ENCODE data around the gene RASA1. TPM values are rescaled to one million over a fixed set of nuclear protein-coding genes. Genes with fewer than 3 reads are reported as not detected.
A peak's percentile ranks its signal among the peaks of the same experiment; 100 is the strongest.

The RASA1 gene
- total and polyA plus RNA-seq, 2 experiments from 2014 or later, result 9.3 to 35.0 TPM

DNA sequence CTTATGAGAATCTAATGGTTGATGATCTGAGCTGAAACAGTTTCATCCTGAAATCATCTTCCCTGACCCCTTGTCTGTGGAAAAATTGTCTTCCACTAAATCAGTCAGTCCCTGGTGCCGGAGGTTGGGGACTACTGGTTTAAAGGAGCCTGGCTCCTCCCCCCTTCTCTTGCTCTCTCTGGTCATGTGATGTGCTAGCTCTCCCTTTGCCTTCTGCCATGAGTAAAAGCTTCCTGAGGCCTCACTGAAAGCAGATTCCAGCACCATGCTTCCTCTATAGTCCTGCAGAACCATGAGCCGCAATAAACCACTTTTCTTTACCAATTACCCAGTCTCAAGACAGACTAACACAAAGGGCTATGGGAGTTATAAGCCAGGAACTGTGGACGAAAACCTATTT is 54.7 kb downstream of the RASA1 start:
- Mint-ChIP-seq H3K4me1 (peaks cover 2% of the 10 kb centered on the region; the same call in 2 of the 3 replicates), H3K27ac (no peak overlapping the region), H3K9me3 (peaks cover 21% of the 10 kb centered on the region), H3K36me3 (ENCODE audit: low read depth) (peaks cover 33% of the 10 kb centered on the region), H3K27me3 (ENCODE audit: insufficient read depth, low read depth, poor library complexity) (peaks cover 2% of the 10 kb centered on the region), H3K4me3 (no peak overlapping the region)
- Histone ChIP-seq H3K79me2 (replicated peaks; ENCODE audit: insufficient read depth) (peaks cover 96% of the 10 kb centered on the region), H4K20me1 (replicated peaks; ENCODE audit: insufficient read depth) (peaks cover 3% of the 10 kb centered on the region; the same call in 1 of the 2 replicates), H3K4me3 (no peak overlapping the region), H3K27ac (ENCODE audit: low read depth) (no peak overlapping the region), H3K4me1 (ENCODE audit: insufficient read depth) (no peaks in the 10 kb centered on the region), H2AFZ (no peak overlapping the region), H3K27me3 (ENCODE audit: insufficient read depth) (no peaks in the 10 kb centered on the region), H3F3A (replicated peaks; ENCODE audit: low read depth) (no peaks in the 10 kb centered on the region), H3K4me2 (no peak overlapping the region), H3K9me2 (ENCODE audit: insufficient read depth) (0 out of 2 replicates have a peak, but pooled peaks cover 13% of the 10 kb centered on the region), H3K36me3 (ENCODE audit: insufficient read depth) (no peaks in the 10 kb centered on the region; the same call in 1 of the 2 replicates)
- ATAC-seq (no peak; the same call in 2 of the 3 replicates), DNase-seq (ENCODE audit: low spot score) (peak; percentile 20)
- no peak for TF ChIP-seq STAT1 (IDR thresholded peaks at IDR 0.05; ENCODE audit: unreplicated experiment)
- TF ChIP-seq, protein P1, sequence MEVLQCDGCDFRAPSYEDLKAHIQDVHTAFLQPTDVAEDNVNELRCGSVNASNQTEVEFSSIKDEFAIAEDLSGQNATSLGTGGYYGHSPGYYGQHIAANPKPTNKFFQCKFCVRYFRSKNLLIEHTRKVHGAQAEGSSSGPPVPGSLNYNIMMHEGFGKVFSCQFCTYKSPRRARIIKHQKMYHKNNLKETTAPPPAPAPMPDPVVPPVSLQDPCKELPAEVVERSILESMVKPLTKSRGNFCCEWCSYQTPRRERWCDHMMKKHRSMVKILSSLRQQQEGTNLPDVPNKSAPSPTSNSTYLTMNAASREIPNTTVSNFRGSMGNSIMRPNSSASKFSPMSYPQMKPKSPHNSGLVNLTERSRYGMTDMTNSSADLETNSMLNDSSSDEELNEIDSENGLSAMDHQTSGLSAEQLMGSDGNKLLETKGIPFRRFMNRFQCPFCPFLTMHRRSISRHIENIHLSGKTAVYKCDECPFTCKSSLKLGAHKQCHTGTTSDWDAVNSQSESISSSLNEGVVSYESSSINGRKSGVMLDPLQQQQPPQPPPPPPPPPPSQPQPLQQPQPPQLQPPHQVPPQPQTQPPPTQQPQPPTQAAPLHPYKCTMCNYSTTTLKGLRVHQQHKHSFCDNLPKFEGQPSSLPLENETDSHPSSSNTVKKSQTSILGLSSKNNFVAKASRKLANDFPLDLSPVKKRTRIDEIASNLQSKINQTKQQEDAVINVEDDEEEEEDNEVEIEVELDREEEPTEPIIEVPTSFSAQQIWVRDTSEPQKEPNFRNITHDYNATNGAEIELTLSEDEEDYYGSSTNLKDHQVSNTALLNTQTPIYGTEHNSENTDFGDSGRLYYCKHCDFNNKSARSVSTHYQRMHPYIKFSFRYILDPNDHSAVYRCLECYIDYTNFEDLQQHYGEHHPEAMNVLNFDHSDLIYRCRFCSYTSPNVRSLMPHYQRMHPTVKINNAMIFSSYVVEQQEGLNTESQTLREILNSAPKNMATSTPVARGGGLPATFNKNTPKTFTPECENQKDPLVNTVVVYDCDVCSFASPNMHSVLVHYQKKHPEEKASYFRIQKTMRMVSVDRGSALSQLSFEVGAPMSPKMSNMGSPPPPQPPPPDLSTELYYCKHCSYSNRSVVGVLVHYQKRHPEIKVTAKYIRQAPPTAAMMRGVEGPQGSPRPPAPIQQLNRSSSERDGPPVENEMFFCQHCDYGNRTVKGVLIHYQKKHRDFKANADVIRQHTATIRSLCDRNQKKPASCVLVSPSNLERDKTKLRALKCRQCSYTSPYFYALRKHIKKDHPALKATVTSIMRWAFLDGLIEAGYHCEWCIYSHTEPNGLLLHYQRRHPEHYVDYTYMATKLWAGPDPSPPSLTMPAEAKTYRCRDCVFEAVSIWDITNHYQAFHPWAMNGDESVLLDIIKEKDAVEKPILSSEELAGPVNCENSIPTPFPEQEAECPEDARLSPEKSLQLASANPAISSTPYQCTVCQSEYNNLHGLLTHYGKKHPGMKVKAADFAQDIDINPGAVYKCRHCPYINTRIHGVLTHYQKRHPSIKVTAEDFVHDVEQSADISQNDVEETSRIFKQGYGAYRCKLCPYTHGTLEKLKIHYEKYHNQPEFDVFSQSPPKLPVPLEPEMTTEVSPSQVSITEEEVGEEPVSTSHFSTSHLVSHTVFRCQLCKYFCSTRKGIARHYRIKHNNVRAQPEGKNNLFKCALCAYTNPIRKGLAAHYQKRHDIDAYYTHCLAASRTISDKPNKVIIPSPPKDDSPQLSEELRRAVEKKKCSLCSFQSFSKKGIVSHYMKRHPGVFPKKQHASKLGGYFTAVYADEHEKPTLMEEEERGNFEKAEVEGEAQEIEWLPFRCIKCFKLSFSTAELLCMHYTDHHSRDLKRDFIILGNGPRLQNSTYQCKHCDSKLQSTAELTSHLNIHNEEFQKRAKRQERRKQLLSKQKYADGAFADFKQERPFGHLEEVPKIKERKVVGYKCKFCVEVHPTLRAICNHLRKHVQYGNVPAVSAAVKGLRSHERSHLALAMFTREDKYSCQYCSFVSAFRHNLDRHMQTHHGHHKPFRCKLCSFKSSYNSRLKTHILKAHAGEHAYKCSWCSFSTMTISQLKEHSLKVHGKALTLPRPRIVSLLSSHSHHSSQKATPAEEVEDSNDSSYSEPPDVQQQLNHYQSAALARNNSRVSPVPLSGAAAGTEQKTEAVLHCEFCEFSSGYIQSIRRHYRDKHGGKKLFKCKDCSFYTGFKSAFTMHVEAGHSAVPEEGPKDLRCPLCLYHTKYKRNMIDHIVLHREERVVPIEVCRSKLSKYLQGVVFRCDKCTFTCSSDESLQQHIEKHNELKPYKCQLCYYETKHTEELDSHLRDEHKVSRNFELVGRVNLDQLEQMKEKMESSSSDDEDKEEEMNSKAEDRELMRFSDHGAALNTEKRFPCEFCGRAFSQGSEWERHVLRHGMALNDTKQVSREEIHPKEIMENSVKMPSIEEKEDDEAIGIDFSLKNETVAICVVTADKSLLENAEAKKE (CRISPR knock-in tag; IDR thresholded peaks at IDR 0.05), result no peak

DNA sequence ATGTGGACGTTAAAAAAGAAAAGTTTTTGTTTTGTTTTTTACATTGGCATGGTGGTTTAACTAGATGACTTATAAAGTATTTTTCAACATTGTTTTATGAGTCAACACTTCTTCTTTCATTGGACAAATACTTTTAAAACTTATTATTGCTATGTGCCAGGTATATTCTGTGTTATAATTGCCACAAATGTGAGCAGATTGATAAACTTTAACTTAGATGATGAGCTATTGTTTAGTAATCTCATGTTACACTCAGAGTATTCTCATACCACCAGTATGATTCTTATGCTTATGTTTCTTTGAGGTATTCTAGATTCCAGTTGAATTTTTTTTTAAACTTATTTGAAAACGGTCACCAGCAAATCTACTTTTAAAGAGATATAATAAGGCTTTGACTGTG is 60.3 kb downstream of the RASA1 start:
- no peak for ATAC-seq
- H3K4me1 ChIP-seq (ENCODE audit: insufficient read depth), result no peaks in the 10 kb centered on the region
- DNase-seq (ENCODE audit: low spot score), result no peak
- TF ChIP-seq POLR2AphosphoS5 (IDR thresholded peaks at IDR 0.05; ENCODE audit: low read depth) (no peak), CREB1 (CRISPR knock-in tag; IDR thresholded peaks at IDR 0.05; ENCODE audit: low read depth) (no peak), JUNB (IDR thresholded peaks at IDR 0.05; ENCODE audit: unreplicated experiment) (no peak), EZH2 (IDR thresholded peaks at IDR 0.05; ENCODE audit: low read depth, unreplicated experiment) (no peak), EZH2phosphoT487 (IDR thresholded peaks at IDR 0.05; ENCODE audit: unreplicated experiment) (no peak)
- TF ChIP-seq, protein P2, sequence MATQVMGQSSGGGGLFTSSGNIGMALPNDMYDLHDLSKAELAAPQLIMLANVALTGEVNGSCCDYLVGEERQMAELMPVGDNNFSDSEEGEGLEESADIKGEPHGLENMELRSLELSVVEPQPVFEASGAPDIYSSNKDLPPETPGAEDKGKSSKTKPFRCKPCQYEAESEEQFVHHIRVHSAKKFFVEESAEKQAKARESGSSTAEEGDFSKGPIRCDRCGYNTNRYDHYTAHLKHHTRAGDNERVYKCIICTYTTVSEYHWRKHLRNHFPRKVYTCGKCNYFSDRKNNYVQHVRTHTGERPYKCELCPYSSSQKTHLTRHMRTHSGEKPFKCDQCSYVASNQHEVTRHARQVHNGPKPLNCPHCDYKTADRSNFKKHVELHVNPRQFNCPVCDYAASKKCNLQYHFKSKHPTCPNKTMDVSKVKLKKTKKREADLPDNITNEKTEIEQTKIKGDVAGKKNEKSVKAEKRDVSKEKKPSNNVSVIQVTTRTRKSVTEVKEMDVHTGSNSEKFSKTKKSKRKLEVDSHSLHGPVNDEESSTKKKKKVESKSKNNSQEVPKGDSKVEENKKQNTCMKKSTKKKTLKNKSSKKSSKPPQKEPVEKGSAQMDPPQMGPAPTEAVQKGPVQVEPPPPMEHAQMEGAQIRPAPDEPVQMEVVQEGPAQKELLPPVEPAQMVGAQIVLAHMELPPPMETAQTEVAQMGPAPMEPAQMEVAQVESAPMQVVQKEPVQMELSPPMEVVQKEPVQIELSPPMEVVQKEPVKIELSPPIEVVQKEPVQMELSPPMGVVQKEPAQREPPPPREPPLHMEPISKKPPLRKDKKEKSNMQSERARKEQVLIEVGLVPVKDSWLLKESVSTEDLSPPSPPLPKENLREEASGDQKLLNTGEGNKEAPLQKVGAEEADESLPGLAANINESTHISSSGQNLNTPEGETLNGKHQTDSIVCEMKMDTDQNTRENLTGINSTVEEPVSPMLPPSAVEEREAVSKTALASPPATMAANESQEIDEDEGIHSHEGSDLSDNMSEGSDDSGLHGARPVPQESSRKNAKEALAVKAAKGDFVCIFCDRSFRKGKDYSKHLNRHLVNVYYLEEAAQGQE (IDR thresholded peaks at IDR 0.05; ENCODE audit: unreplicated experiment), result no peak
- TF ChIP-seq, protein P3, sequence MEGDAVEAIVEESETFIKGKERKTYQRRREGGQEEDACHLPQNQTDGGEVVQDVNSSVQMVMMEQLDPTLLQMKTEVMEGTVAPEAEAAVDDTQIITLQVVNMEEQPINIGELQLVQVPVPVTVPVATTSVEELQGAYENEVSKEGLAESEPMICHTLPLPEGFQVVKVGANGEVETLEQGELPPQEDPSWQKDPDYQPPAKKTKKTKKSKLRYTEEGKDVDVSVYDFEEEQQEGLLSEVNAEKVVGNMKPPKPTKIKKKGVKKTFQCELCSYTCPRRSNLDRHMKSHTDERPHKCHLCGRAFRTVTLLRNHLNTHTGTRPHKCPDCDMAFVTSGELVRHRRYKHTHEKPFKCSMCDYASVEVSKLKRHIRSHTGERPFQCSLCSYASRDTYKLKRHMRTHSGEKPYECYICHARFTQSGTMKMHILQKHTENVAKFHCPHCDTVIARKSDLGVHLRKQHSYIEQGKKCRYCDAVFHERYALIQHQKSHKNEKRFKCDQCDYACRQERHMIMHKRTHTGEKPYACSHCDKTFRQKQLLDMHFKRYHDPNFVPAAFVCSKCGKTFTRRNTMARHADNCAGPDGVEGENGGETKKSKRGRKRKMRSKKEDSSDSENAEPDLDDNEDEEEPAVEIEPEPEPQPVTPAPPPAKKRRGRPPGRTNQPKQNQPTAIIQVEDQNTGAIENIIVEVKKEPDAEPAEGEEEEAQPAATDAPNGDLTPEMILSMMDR (conservative IDR thresholded peaks at IDR 0.05; ENCODE audit: low read depth in 2 of 2), result no peak

More for the DNA sequence above, 60.3 kb downstream of the RASA1 start:
- no peak overlapping the region for H3K27ac ChIP-seq (ENCODE audit: low read depth)
- peaks cover 58% of the 10 kb centered on the region for H3K79me2 ChIP-seq (replicated peaks; ENCODE audit: insufficient read depth)
- Mint-ChIP-seq H3K4me3 (no peak overlapping the region), H3K27me3 (ENCODE audit: insufficient read depth, low read depth, poor library complexity) (no peaks in the 10 kb centered on the region), H3K4me1 (peaks cover 7% of the 10 kb centered on the region; the same call in 2 of the 3 replicates), H3K9me3 (no peaks in the 10 kb centered on the region), H3K36me3 (ENCODE audit: low read depth) (no peaks in the 10 kb centered on the region), H3K27ac (peak overlapping the region; percentile 20; the same call in 1 of the 2 replicates)
- H4K20me1 ChIP-seq (replicated peaks; ENCODE audit: insufficient read depth), result peaks cover 3% of the 10 kb centered on the region; the same call in 1 of the 2 replicates
- no peaks in the 10 kb centered on the region for H3K27me3 ChIP-seq (ENCODE audit: insufficient read depth)
- H3K9me2 ChIP-seq (ENCODE audit: insufficient read depth), result no peaks in the 10 kb centered on the region
- no peak overlapping the region for H3K4me3 ChIP-seq
- no peaks in the 10 kb centered on the region for H3K36me3 ChIP-seq (ENCODE audit: insufficient read depth)
- H3K4me2 ChIP-seq, result no peak overlapping the region
- no peak overlapping the region for H2AFZ ChIP-seq
- H3F3A ChIP-seq (replicated peaks; ENCODE audit: low read depth), result no peaks in the 10 kb centered on the region
